ENCODE measurements around the gene EBLN1.

The EBLN1 gene

DNA sequence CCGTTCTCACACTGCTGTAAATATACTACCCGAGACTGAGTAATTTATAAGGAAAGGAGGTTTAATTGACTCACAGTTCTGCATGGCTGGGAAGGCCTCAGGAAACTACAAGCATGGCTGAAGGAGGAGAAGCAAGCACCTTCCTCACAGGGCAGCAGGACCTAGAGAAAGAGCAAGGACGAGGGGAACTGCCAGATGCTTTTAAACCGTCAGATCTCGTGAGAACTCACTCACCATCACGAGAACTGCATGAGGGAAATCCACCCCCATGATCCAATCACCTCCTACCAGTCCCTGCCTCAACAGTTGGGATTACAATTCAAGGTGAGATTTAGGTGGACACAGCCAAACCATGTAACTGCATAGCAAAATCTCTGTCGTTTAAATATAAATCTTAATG, at the start of gene EBLN1:
EBLN1 (minus strand) TSS at position 174 of the 400 bp plus-strand sequence. CDS start 8,032 bp downstream, outside the sequence.
- FAIRE-seq: no peak

DNA sequence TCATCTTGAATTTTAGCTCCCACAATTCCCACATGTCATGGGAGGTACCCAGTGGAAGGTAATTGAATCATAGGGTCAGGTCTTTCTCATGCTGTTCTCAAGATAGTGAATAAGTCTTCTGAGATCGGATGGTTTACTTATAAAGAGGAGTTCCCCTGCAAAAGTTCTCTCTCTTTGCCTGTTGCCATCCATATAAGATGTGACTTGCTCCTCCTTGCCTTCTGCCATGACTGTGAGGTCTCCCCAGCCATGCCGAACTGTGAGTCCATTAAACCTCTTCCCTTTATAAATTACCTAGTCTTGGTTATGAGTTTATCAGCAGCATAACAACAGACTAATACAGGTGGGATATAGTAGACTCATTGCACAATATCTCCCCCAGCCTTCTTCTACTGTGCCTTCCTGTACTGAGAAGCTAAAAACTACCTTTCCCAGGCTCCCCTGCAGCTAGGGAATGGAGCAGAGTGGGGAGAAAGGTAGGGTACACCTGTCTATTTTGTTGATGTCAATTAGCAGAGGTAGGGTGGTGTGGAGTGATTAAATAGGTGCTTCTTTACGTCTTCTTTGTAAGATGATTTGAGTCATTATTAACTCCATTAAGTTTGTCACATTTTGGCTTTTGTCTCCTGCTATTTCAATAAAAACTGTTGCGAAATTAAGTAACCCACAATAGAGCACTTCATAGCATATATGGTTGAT, 48.2 kb upstream of the EBLN1 start:
- no peak for FAIRE-seq

DNA sequence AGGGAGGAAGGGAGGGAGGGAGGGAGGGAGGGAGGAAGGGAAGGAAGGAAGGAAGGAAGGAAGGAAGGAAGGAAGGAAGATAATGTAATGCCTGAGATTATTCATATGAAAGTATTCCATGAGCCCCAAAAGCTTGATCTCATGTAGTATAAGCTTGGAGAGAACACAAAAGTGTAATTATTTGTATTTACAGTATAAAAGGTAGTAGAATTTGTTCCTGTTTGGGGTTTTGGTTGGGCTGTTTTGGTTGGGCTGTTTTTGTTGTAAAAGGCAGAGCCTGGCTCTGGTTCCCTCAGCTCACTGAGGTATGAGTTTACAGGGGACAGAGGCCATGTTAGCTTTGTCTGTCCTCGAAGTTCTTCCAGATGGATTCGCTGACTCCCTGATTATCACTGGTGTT, 45.3 kb upstream of the EBLN1 start:
- FAIRE-seq: no peak

DNA sequence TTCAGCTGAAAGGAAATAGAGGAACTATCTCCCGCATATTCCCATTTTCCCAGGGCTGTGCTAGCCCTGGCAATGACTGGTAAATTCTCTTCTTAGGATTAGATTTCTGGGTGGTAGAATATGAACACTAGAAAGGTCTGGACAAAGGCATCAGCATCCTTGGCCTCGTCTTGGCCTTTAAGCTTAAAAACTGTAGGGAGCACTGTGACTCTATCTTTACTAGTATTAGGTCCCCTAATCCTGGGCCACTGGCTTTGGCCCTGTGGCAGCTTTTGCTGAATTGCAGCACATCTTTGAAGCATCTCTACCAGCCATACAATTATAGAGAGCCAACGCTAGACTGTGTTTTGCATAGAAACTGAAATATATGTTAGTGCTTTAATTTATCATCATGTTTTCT, 41.5 kb upstream of the EBLN1 start:
- FAIRE-seq: no peak

DNA sequence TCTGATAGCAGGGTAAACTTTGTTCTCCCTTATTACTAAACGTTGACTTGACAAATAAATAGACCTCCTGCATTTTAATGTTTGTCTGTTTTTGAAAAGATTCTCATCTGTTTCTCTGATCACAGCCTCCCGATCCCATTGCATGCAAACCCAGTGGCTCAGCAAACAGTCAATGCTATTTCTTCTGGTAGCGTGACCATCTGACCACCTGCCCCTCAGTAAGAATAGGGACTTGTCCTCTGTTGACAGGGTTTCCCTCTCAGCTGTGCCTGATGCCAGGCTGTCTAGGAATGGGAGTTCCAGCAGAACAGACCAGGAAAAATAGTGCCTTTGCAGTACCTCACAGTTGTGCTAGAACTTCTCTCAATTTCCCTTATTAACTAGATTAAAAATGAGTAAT, 40.7 kb upstream of the EBLN1 start:
- no peak for FAIRE-seq

DNA sequence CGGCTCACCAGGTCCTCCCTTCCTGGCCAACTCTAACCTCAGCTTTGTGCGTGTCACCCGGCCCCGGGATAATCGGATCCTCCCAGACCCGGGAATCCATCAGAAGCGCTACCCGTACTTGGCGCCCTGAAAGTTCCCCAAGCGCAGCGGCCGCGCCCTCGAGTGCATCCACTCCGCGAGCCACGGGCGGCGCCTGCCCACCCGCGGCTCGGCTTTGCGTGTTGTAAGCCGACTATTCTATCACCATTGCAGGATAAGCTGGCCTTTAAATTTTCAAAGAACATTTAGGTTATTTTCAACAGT, 35.7 kb upstream of the EBLN1 start:
- no peak for FAIRE-seq

DNA sequence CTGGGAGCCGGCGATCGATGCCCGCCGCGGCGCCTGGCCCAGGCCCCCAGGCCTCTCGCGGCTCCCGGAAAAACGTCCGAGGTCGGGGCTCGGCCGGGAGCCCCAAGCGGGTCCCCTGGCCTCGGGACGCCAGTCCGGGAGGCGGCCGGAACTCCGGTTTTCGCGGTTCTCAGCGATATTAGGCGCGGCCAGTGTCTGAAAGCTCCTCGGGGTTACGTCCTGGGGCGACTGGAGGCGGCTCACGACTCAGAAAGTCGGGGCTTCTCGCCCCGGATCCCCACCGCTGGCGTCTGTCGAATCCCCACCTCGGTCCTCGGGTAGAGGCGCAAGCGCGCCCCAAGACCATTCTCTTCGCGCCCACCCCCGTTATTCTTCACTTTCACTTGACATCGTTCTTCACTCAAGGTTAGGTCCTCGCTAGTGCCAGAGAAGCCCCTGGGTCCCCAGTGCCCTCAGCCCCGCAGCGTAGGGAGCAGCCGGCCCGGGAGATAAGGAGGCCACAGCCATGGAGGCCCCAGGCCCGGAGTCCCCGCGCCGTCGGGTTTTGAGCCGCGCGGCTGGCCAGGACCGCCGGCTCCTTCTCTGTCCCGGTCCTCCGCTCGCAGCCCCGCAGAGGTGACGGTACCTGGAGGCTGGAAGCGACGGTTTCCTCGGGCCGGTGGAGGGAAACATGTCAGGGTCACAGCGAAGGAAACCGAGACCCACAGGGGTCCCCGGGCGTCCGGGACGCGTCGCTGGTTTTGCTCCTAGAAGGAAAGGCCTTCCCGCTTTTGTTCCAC, 35.2 kb upstream of the EBLN1 start:
- no peak for FAIRE-seq

DNA sequence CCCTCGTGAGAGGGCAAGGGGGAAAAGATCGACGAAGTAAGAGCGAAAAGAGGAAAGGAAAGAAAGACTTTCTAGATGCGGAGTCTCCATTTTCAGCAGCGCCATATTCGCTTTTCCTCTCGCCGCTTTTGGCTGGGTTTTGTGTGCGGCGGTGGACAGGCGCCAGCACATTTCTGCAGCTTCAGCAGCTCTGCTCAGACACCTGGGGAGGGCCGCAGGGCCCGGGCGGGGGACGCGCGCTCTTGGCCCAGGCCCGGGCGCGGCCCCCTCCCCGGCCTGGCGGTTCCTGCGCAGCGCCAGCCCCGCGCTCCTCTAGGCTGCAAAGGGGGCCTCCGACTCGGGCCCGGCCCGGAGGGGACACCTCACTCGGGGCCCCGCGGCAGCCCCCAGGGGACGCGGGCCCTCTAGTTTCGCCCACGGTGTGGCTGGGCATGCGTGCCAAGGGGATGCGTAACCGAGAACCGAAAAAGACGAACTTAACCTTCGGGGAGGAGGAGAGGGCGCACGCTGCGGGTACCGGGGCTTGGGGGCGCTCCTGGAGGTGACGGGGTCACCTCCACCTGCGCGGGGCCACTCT, 34.5 kb upstream of the EBLN1 start:
- no peak for FAIRE-seq

DNA sequence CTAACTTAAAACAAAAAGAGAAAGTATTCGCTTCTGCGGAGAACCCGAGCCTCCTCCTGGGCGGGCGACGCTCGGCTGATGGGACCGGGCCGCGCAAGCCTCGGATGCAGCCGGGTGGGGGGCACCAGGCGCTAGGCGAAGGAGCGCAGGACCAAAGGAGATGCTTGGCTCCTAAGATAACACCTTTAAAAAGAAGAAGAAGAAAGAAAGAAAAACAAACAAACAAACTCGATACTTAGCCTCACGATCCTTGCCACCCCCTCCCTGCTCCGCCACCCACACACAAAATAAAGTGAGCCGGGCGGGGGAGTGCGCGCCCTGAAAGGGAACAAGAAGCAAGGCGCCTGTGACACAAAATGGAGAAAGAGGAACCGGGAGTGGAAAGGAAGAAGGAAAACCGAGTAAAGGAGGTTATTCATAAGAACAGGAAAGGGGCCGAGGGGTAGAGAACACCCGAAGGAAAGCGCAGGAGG, 34.0 kb upstream of the EBLN1 start:
- peak; percentile 41 for FAIRE-seq

DNA sequence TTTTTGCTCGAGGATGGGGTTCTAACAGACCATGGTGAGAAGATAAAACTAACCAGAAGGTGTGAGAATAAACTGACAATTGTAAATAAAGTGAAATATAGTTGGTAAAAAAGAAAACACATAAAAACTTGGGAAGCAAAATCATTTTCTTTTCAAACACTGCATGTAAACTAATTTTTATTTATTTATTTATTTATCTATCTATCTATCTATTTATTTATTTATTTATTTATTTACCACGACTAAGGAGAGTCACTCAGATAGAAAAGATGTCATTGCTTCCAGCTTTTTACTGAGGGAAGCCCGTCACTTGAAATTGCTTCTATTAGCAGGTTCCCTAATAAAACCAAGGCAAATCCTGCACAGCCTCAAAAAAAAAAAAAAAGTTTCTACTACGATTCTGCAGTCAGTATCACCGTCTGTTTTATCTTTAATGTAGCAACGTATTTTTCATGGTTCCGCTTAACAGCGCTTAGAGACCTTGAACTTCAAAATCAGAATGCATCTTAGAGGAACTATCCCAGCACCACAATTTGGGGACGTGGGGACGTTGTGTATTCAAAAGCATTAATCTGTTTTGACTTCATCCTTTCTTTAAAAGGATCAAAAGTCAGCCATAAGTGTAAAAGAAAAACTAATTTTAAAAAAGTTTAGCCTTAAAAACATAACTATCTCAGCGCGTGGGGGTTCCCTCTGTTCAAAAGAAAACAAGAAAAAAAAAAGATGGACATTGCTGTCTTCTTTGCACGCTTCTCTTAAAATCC, 33.3 kb upstream of the EBLN1 start:
- FAIRE-seq: peak; percentile 29

DNA sequence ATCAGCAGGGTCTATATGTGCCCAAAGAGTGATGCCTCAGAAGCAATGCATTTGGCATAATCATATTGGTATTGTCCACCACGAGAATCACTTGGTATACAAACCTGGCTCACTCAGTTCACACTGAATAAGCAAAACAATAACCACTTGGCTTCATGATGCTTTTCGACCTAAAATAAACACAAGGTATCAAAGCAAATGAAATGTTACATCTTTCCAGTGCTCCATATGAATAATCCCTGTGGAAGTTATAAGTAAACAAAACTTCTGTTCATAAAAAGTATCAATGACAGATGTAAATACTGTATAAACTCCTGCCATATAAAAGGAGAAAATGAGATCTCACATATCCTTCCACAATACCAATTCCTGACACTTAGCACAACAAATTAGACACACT, 29.8 kb upstream of the EBLN1 start:
- no peak for FAIRE-seq

DNA sequence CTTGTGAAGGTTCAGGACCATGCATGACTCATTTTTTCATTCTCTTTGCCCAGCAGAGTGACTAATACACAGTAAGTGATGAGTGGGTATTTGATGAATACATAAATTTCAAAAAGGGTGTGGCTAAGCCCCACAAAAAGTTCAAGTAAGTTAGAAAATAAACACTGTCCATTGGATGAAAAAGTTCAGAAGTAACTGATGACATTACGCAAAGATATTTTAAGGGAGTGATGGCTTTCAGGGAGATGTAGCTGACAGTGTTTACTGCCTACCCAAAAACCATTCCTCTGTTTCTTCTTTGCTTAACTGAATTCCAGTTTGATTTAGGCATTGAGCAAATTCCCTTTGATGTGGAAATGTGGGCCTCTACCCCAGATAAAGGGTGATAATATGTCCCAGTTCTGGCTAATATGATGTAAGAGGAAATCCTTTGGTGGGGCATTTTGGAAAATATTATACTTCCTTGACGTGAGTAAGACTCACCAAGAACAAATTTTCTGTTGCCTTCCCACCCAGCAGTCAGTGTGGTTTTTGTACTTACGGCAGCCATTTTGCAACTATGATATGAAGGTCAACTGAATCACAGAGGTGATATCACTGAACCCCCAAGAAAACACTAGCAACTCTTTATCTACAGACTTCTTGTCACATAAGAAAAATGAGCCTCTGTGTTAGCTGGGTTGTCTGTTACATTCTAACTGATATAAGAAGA, 29.0 kb upstream of the EBLN1 start:
- no peak for FAIRE-seq

DNA sequence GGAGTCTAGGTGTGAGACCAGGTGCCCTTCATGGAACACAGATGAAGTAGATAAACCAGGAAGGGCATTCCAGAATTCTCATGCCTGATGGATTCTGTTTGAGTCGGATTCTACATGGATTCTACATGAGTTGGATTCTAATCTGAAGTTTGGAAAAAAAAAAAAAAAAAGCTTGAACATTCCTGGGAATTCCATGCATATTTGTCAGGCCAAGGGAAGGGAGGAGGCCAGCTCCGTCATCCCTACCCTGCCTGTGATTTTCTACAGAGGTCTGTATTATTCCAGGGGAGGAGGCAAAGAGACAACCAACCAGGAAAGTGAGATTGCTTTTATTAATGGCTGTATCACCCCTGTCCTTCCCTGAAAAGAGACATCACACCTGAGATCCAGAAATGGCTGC, 27.8 kb upstream of the EBLN1 start:
- no peak for FAIRE-seq

DNA sequence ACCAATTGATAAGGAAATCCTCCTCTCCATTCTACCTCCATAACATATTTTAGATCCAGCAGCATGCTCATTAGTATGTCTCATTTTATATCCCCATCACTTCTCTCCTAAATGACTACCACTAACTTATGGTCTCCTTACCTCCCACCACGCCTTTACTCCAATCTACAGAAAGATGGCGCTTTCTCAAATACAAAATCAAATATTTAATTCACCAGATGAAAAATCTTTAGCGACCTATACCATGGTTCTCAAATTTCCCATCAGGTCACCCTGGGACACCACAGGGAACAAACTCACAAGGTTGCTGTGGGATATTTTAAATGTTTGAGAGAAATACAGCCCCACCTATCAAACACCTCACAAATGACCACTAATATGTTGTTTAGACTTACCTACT, 27.0 kb upstream of the EBLN1 start:
- no peak for FAIRE-seq

DNA sequence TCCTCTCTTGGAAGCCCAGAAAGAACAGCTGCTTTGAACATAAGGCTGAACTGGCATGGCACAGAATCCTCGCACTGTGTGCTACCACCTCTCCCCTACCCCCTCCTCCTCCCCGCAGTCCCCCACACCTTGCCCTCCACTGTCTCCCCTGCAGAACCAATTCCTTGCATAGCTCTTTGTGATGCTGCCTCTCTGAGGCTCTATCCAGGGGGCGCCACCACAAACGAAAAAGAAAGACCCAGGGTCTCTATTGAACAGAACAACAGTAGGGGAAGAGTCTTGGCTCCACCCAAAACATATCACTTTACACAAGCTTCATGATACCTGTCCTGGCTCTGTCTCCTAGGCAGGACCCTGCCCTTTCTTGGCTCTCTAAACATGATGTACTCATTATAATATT, 26.2 kb upstream of the EBLN1 start:
- FAIRE-seq: no peak

DNA sequence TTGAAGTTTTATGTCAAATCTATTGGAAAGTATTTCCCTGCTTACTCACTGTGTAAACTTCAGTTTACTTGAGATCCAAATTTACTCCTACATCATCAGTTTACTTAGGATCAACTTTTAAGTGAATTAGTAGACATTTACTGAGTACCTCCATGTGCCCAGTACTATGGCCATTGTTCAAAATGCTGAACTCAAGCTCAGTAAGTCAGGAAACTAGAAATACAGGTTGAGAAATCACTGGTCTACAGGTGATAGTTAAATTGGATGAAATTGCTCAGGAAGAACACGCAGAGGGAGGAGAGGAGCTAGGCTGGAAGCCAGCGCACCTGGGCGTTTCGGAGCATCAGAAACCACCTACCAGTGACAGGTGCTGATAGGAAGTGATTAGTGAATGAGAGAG, 25.5 kb upstream of the EBLN1 start:
- FAIRE-seq: no peak

DNA sequence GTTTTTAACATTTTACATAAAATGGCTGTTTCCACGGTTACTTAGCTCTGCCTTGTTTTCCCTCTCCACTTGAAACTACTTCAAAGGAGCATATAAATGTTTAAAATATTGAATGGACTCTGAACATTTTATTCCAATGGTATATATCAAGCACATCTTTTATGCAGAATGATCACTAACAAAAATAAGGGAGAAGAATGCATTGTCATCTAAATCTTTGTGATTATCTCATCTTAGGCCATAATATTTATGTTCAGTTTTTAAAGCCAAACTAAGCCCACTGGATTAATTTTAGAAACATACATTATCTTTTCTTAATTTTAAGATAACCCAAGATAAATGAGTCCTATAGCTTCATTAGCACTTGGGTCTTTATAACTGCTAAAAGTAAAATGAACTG, 13.4 kb upstream of the EBLN1 start:
- no peak for FAIRE-seq

DNA sequence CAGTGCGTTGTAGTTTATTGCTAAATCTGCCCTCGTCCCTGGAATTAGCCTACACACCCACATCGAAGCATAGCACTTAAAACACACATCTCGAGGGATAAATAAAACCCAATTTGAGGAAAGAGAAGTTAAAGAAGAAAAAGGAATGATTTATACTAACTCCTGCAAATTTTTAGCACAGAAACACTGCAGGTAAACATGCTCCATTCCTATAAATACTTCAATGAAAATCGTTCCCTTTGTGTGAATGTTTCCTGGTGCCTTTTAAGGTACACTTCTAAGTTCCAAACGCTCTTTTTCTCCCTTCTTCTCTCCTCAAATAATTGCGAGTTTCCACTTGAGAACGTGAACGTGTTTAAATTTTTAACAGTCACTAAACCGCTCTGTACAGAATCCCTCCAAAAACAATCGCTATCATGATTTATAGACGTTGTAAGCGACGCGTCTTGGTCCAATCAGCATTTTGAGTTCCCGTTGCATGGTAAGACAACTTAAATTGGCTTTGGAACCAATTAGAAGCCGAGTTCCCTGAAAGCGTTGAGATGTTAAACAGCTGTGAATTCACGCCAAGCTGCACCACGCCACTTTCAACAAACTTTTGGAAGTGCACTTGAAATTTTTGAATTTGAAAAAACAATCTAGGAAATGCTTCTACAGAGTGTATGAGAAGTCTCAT, 12.5 kb upstream of the EBLN1 start:
- FAIRE-seq: no peak

DNA sequence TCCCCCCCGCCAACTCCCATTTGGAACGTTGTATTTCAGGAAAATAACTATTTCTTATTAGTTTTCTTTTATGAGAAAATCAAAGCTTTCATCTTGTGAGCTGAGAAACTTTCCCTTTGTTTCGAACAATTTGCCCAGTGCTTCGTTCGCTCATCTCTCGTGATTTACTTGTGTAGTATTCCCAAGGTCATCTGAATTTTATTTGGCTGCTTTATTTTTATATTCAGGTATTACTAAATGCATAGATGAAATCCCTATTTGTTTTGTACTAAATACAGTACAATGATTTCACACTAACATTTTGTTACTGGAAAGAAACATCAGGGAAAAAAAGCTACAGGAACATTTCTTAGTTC, 12.0 kb upstream of the EBLN1 start:
- FAIRE-seq: no peak

DNA sequence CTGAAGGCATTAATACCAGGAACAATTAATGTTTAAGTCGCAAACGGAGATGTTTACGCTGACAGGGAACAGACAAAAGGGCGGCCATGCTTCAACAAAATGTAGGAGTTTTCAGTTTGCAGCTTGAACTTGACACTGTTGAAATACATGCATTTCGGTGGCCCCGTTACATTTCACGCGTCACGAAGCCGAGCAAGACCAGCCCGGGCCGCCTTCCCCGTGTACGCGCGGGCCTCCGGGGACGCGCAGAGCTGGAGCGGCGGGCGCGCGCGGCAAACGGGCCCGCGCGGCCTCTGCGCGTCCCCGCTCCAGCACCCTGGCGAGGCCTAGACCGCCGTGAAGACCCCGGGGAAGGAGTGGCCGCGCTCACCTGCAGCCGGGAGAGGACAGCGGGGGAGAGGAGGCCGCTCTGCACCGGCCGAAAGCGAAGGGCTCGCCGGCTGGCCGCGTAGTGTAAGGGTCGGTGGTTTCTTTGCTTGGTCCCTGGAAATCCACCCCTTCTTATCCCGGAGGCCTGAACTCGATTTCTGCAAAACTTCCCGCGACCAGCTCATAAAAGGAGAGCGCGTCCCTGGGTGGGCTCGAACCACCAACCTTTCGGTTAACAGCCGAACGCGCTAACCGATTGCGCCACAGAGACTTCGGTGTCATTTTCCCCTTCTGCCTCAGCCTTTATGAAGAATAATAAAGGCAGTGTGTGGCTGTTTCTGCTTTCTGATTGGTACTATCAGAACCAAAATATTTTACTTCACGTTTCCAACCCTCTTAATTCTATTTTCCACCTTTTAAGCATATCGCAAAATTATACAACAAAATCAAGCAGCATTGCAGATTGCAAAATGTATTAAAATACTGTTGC, 11.4 kb upstream of the EBLN1 start:
- FAIRE-seq: peak; percentile 39

Measured in endometrium (tissue), 2 donors.